Mucosa of gallbladder (tissue), 1 donor: ENCODE results near the gene HDAC4. TPM values are rescaled to one million over a fixed set of nuclear protein-coding genes. Genes with fewer than 3 reads are reported as not detected.

Experiments used
- DNase-seq: peaks from one replicate; pipeline ENCODE4 v3.0.0-alpha.2; 2020; ENCODE audit warnings: low spot score
- total RNA-seq: library from RNA; stranded (reverse); gene quantifications from one replicate; pipeline ENCODE4 v1.2.1, GENCODE V29; 2021
- donor health status: DM: no; HTN: no; CAD: no.

Gene HDAC4
- total RNA-seq, 1 donor from 2014 or later, result 103 TPM

DNA sequence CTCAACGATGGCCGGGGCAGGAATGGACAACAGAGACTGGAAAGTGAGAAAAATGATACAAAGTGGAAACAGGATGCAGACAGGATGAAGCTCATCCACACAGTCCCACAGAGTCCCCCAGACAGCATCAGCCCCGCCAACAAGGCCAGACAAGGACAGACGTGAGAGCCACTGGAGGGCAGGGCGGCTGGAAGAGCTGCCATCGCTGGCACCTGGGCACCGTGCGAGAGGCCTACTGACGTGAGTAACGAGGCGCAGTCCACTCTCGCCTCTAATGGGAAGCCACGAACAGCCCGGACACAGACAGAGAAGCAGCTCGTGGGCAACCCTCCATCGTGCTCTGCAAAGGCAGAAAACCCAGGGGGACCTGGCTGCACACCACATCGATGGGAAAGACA is 17.1 kb downstream of the HDAC4 start:
- DNase-seq, result no peak

DNA sequence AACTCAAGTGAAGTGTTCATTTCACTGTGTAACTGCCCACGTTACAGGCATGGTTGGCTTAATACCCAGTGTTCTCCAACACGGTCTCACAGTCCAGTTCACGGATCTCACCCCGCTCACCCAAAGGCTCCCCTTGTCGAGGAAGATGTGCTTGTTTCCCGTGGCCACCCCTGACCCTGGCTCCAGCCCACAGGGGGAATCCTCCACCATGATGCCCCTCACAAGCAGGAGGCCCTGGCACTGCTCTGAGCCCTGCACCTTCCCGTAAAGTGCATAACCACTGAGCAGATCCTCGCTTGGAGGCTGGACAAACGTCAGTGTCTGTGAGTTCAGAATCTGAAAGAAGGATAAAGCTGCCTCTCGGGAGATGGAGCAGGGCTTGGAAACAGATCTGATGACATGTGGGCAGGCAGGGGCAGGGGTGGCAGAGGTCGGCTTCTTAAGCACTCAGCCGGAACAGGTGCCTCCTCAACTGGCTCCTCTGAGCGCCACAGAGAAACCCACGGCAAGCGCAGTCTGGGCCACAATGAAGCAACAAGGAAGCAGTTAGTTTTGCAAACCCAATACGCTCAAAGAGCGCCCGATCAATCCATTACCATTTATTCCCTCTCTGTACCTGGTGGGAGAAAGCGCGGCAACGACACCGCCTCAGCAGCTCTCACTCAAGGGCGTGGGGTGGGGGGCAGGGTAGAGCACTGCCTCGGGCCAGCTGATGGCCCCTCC is 17.6 kb downstream of the HDAC4 start:
- DNase-seq, result no peak

DNA sequence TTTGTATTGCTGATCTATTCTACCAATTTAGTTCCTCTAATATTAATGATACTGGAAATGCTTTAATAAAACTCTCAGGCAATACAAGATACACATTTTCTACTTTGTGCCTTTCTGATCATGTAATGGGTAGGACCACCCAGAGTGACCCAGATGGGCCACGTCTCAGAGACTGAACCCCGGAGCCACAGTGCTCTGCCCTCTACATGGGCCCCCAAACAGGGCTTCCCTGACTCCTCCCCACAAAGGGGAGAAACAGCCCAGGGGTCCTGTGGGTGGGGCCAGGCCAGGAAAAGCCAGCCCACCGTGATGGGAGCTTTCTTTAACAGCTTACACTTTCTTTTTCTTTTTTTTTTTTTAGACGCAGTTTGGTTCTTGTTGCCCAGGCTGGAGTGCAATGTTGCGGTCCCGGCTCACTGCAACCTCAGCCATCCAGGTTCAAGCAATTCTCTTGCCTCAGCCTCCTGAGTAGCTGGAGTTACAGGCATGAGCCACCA is 18.4 kb downstream of the HDAC4 start:
- no peak for DNase-seq

DNA sequence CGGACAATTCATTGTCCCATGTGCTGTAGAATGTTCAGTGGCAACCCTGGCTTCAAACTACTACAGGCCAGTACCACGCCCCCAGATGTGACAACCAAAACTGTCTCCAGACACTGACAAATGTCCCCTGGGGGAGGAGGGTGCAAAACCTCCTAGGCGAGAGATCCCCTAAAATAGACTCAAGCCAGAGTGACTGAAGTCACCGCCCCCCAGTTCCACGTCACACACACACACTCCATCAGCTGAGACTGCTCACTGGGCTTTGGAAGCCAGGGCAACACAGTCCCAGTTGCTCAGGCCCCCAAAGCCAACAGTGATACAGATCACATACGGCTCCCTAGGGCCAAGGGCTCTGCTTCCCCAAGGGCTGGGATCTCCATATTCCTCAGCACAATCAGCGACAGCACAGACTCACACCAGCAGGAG is 19.1 kb downstream of the HDAC4 start:
- DNase-seq, result no peak

DNA sequence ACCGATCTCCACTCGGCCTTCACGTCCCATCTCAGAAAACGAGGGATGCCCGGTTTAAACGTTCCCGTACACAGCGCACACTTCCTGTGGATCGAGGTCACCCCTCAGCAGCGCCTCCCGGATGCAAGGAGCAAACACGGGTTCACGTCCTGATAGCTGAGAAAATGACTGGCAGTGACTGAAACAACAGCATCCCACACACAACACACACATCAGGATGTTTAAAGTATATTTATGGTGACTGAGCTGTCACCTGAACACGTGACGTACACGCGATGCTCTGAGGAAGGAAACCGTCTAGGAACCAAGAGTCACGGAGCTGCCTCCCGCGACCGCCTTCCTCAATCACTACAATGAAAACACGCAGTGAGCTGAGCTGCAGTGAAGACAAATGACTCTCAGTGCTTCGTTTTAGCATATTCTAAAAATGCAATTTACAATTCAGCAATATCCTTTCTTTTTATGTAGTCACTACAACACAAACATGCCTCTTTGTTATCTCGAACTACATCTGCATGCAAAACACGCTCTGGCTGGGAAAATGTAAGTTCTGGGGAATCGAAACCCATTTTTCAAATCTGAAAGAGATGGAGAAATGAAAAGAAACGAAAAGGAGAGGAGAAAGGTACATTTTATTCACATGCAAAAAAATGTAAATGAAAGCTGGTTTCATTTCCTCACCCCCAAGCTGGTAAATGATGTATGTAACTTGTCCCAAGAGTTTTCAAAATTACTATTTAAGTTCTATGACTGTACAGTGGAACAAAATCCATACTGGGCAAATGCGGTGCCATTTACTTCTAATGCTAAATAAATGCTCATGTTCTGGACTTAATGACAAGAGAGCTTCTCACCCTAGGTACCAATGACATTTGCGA is 19.8 kb downstream of the HDAC4 start:
- no peak for DNase-seq

DNA sequence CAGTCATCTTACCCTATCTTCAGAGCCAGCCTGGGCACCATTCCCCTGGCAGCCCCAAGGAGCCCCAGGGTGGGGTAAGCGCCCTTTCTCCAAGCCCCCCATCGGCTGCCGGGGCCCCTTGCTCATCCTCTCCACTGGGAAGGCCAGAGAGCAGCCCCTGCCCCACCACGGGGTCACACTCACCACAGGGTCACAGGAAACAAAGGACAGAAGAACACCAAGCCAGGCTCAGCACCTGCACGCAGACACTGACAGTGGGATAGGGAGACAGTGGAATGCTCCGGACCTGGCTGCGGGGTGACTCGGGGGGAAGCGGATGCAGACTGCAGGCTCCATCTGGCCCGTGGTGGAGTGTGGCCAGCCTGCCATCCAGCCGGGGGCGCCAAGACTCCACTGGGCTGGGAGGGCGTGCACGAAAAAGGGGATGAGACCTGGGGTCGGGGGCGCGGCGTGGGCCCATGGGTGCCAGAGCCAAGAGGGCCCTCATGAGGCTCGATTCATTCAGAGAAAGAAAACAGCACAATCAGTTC is 21.1 kb downstream of the HDAC4 start:
- no peak for DNase-seq

DNA sequence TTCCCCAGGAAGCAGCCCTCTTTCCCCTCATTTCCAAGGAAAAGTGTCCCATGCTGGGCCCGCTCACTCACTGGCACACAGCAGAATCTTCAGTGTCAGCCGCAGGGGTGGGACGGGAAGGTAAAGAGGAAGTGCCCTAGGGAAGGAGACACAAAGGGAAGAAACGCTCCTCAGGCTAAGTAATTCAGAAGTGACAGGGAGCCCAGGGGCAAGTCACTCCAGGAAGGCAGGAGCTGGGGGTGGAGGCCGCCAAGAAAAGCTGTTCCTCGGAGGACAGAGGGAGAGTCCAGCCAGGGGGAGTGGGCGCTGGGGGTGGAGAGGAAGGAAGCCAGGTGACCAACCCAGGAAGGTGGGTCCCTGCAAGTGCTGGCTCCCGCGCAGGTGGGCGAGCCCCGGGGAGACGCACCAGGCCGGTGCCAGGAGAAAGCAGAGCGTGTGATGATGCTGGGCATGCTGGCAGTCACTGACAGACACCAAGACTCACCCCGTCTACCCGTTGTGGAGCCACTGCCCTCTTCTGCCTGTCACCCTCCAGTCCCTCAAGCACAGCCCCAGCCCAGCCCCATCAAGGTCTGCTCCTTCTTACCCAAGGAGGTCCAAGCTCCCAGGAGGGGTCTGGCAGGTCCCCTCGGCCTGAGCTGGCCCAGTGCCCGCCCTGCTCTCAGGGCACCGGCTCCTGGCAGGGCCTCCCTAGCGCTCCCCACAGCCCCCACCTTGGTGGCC is 21.7 kb downstream of the HDAC4 start:
- DNase-seq, result no peak

DNA sequence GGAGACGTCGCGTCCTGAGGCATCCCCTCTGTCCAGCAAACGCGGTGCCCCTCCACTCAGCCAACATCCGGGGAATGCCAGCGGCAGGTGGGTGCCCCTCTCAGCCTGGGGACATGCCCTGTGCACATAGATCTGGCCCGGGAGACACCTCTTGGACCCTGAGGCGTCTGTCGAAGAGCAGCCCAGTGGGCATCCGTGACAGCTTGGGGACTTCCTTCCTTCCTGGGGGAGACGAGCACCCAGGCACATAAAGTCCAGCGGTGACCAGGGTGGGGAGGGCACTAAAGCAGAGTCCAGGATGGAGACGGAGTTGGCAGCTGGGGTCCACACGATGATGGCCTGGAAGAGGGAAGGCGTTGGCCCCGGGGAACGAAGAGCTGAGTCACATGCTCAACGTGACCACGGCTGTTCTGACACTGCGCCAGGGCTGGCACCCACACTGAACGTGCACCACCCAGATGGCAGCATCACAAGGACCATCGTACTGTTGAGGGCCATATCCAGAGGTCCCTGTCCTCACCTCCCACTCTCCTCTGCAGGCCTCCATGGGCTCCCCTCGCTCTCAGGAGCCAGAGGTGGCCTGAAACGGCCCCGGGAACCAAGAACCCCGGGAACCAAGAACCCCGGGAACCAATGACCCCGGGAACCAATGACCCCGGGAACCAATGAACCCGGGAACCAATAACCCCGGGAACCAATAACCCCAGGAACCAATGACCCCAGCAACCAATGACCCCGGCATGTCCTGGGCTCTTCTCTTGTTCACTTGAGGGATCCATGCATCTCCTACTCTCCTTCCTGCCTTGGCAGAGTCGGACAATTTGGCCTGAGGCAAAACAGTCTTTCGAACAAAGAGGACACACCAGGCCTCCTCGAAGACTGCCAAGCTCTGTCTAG is 22.6 kb downstream of the HDAC4 start:
- no peak for DNase-seq

DNA sequence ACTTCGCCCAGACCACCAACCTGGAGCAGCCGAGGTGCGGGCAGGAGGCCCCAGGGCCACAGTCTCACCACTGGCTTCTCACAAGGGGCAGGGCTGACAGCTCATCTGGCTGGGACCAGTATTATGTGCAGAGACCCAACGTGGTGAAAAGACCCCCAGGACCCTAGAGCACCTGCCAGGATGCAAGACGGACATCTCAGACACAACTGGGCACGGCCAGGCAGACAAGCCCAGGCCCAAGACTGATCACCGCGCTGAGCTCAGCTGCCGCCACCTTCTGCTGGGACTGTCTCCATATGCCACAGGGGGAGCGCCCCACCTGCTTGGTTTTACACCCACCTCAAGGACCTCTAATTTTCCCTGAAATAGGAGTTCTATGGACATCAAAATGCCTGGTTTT is 23.2 kb downstream of the HDAC4 start:
- DNase-seq, result no peak

DNA sequence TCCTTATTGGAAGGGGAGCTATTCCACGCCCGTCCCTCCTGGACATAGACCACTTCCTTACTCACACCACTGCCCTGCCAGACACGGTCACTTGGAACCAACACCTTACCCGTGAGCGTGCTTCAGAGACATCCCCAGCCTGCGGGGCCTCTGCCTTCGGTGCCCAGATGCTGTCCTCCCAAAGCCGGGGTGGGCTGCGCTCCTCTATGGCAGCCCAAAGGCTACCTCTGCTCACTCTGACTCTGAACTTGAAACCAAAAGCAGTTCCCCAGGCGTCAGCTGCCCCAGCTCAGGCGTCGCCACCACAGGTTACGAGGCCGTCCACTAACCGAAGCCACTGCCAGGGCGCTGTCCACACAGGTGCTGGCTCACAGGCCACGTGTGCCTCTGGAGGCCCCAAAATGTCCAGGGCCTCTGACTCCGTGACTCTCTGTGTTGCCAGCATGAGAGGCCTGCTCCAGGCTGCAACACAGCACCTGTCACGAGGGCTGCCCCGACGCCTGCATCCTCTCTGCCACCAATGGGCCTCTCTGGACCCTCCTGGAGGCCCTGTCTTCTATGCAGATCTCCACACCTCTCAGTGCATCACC is 23.8 kb downstream of the HDAC4 start:
- no peak for DNase-seq

DNA sequence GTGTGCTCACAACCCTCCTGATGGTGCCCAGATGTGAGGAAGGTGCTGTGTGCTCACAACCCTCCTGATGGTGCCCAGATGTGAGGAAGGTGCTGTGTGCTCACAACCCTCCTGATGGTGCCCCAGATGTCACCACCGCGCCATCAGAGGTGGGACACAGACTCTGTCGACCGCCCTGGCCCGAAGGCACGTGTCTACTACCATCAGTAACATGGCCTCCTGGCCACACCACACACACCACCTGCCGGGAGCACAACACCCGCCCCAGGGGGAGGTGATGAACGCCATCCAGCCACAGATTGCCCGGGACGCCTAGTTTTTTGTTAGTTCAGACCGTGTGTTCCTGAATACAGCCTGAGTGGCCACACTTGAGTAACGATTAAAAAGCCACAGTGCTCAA is 24.5 kb downstream of the HDAC4 start:
- DNase-seq, result no peak

DNA sequence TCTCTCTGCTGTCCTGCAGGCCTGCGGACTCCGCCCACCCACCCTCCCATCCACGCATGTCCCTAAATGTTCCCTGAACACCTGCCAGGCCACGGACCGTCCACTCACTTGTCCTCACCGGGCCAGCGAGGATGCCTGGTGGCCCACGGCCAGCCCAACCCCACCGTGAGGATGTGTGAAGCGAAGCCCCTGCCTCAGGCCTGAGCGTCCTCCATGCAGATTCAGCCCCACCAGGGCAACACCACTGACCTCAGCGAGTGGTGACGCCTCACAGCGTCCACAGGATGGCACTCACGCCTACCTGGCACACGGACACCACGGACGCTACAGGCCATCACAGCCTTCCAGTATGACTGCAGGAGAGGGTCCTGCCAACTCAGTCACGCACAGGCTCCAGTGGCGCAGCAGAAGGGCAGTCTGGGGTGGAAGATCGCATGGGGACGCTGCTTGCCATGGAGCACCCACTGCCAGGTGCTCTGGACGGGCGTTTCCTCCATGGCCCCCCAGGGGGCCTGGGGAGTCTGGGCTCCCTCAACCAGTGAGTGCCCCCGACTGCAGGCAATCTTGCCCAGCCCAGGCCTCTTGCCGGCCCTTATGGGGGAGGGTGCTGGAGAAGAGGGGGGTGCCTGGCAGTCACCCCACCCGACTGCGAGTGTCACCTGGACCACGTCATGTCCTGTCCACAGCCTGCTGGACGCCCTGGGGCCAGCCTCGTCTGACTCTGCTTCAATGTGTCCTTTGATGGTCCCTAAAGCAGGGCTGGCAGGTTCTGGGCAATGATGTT is 25.4 kb downstream of the HDAC4 start:
- DNase-seq, result no peak

DNA sequence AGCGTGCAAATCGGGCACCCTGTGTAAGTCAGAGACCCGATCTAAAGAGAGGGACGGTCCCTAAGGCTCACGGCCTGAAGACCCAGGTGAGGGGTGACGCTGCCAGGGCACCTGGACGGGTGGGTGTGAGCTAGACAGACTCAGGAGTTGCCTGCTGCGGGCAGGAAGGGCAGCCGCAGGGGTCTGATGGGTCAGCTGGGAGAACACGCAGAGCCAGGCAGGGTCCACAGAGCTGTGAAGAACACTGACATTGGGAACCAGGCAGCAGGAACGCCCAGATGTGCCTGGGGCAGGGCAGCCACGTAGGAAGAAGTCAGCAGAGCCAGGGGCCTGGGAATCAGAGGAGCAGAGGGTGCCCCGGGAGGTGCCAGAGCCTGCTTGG is 25.9 kb downstream of the HDAC4 start:
- no peak for DNase-seq

DNA sequence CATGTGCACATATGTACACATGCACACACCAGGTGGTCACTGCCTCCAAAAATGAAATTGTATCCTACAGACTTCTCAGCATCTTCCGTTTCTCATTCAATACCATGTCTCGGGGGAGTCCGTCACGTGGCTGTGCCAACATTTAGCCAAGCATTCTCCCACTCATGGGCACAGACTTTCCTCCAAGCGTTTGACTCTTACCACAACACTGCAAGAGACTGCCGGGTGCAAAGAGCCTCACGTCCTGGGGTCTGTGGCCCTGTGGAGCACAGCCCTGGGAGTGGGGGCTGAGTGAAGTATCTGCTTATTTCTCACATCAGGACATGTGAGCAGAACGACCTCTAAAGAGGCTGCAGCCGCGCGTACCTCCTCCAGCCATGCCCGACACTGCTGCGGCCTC is 28.0 kb downstream of the HDAC4 start:
- DNase-seq, result no peak

DNA sequence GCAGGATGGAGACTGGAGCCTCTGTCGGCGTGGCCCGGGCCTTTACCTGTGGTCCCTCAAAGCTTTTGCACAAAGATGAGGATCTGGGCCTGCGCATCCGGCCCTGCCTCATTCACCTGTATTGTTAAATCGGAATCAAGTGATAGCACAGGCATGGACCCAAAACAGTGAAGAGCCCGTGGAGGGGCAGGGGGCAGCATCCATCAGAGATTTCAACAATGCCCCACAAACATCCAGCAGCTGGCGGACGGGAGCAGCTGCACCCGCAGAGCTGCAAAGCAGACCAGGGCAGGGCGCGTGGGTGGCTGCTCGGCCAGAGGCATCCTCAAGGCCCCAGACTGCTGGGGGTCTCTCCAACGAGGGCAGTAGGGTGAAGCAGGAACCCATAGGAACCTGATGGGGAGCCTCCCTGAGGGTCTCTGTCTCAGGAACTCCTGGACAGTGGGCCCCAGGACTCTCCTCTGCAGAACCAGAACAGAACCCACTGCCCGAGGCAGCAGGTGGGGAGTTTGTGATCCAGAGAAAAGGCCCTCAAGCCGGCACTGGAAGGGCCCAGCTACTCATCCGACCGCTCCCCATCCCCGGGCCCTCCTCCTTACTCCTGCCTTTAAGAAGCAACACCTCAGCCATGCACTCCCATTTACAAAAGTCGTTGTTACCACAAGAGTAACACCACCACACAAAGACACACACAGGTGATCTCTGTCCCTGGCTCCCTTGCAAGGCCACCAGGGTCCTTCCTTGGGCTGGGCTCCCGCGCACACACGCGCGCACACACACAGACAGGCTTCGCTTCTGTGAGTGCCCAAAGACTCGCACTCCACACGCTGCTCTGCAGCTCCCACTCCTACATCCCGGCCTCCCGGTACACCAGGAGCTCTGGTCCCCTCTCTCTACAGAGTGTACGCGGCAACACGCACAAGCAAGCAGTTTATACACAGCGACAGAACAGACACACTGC is 28.8 kb downstream of the HDAC4 start:
- no peak for DNase-seq

DNA sequence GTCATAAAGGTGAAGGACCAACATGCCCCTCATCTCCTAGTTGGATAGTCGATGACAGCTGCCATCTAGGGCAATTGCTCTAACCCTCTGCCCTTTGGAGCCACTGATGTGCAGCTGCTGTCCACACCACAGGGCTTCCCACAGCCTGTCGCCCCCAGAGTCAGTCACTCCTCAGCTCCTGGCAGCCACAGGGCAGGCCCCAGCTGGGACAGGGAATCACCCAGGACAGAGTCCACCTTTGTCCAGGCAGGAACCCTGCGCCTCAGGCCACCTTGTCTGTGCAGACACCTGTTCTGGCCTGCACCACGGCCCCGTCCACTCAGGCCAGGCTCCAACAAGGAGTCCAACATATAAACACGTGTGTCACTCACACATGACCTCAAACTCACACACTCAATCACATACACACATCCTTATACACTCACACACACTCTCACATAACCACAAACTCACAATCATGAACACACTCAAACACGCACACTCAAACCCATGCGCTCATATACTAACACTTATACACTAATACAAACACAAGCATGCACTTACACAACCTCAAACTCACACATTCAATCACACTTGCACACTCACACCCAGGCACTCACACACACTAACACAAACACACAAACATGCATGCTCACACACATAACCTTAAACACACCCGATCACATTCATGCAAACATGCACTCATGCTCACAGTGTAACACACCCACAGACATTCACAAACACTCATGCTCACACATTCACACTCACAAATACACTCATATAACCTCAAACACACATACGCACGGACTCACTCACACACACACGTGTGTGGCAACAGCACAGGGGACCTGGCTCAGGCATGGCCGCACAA is 29.7 kb downstream of the HDAC4 start:
- no peak for DNase-seq

DNA sequence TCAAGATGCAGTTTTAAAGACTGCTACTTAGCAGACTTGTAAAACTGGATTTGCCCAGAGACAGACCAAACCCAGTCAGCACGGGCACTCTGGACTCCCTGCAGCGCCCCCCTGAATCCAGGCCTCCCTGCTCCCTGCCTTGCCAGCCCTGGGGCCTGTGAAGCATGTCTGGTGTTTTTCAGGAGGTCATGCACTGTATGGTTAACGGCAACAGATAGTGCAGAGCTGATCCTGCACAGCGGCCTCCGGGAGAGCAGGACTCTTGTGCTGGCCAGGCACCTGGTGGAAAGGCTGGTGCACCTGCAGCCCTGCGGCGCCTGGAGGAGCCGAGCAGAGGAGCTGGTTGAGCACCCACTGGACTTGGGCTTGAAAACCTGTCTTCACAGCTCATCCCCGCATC is 30.4 kb downstream of the HDAC4 start:
- no peak for DNase-seq
